SK-N-SH (cell line): ENCODE results near the gene DCAF10. TPM values are rescaled to one million over a fixed set of nuclear protein-coding genes. Genes with fewer than 3 reads are reported as not detected.

ENCODE experiments used
- CTCF ChIA-PET: fragments of 300-600, 350-600 bp; formaldehyde crosslinking; extraction: SDS; loops from one replicate; lab custom pipeline; 2021; lab: Yijun Ruan, JAX
- POLR2A ChIA-PET: fragments of 350-600 bp; sonication (Branson Sonifier 250); formaldehyde crosslinking; extraction: SDS; loops from one replicate; lab custom pipeline; 2020; ENCODE audit warnings: antibody characterized with exemption, inconsistent platforms; lab: Yijun Ruan, JAX
- DNase-seq: peaks from one replicate; pipeline ENCODE4 v3.0.0; 2012
- H2AFZ ChIP-seq: fragments of 200-600 bp; sonication (generic); 2 replicates; pipeline ENCODE4 v1.8.1; 2016; ENCODE audit warnings: antibody characterized with exemption, mild to moderate bottlenecking, low read depth
- H3F3A ChIP-seq: fragments of 200-600 bp; sonication (generic); replicated peaks from 2 replicates; pipeline ENCODE3; 2016; ENCODE audit warnings: antibody characterized with exemption, mild to moderate bottlenecking; ENCODE audit not compliant: insufficient read depth
- H3K27ac ChIP-seq, 2 experiments: fragments of 200-500 bp in 1 of 2; fragments of 200-600 bp in 1 of 2; sonication (Bioruptor generic) in 1 of 2; sonication (generic), shearing (Covaris generic) in 1 of 2; 2 replicates each; pipeline versions ENCODE4 v1.5.1 to v1.6.1; 2014 to 2016; ENCODE audit warnings: low read depth in 2 of 2, inconsistent platforms in 1 of 2, low read length in 1 of 2, mild to moderate bottlenecking in 1 of 2, mixed read lengths in 1 of 2
- H3K27me3 ChIP-seq: fragments of 200-600 bp; sonication (generic), shearing (Covaris generic); 2 replicates; pipeline ENCODE4 v1.6.1; 2016; ENCODE audit warnings: mixed run types; ENCODE audit not compliant: insufficient read depth
- H3K36me3 ChIP-seq, 2 experiments: fragments of 200-500 bp in 1 of 2; fragments of 200-600 bp in 1 of 2; sonication (Bioruptor generic) in 1 of 2; sonication (generic) in 1 of 2; replicated peaks in 1 of 2; 2 replicates each; pipeline versions ENCODE3 to v1.5.1; 2014 to 2016; ENCODE audit warnings: low read length in 1 of 2, mild to moderate bottlenecking in 1 of 2; ENCODE audit not compliant: insufficient read depth in 2 of 2, control insufficient read depth in 1 of 2
- H3K4me1 ChIP-seq, 2 experiments: fragments of 200-500 bp in 1 of 2; fragments of 200-600 bp in 1 of 2; sonication (Bioruptor generic) in 1 of 2; sonication (generic), shearing (Covaris generic) in 1 of 2; 2 replicates each; pipeline versions ENCODE4 v1.5.1 to v1.6.1; 2014 to 2016; ENCODE audit warnings: low read depth in 1 of 2, low read length in 1 of 2, mixed run types in 1 of 2; ENCODE audit not compliant: insufficient read depth in 2 of 2, control insufficient read depth in 1 of 2
- H3K4me2 ChIP-seq: fragments of 200-600 bp; sonication (generic), shearing (Covaris generic); 2 replicates; pipeline ENCODE4 v1.6.1; 2017; ENCODE audit warnings: mixed run types
- H3K4me3 ChIP-seq, 2 experiments: fragments of 200-500 bp in 1 of 2; fragments of 200-600 bp in 1 of 2; sonication (Bioruptor generic) in 1 of 2; sonication (generic), shearing (Covaris generic) in 1 of 2; 2 replicates each; pipeline versions ENCODE4 v1.5.1 to v1.8.1; 2014 to 2016; ENCODE audit warnings: low read depth in 2 of 2, inconsistent platforms in 1 of 2, low read length in 1 of 2, mild to moderate bottlenecking in 1 of 2, mixed read lengths in 1 of 2, moderate library complexity in 1 of 2
- H3K79me2 ChIP-seq: fragments of 200-600 bp; sonication (generic); 2 replicates; pipeline ENCODE4 v1.8.1; 2017; ENCODE audit warnings: mild to moderate bottlenecking; ENCODE audit not compliant: insufficient read depth
- H3K9ac ChIP-seq: fragments of 200-600 bp; sonication (generic); 2 replicates; pipeline ENCODE4 v1.6.1; 2017; ENCODE audit warnings: mixed run types
- H3K9me2 ChIP-seq: fragments of 200-600 bp; sonication (generic); 2 replicates; pipeline ENCODE4 v1.6.1; 2017; ENCODE audit warnings: mixed run types
- H3K9me3 ChIP-seq: fragments of 200-600 bp; sonication (generic); 2 replicates; pipeline ENCODE4 v1.6.1; 2017; ENCODE audit warnings: mixed run types, mild to moderate bottlenecking, moderate library complexity
- H4K20me1 ChIP-seq: fragments of 200-600 bp; sonication (generic); 2 replicates; pipeline ENCODE4 v1.6.1; 2017; ENCODE audit warnings: mild to moderate bottlenecking, mixed run types; ENCODE audit not compliant: insufficient read depth
- CHD2 ChIP-seq: fragments of 150-350 bp; IDR thresholded peaks from 2 replicates; pipeline ENCODE4 v1.6.1; 2018; ENCODE audit warnings: low read length; ENCODE audit not compliant: partially characterized antibody
- ELF1 ChIP-seq: IDR thresholded peaks from 2 replicates; pipeline ENCODE4 v1.4.0; 2012
- FOSL2 ChIP-seq: IDR thresholded peaks from 2 replicates; pipeline ENCODE4 v1.4.0; 2012; ENCODE audit warnings: low read depth, mild to moderate bottlenecking, moderate library complexity, borderline replicate concordance
- FOXM1 ChIP-seq: IDR thresholded peaks from 2 replicates; pipeline ENCODE4 v1.4.0; 2012; ENCODE audit warnings: low read depth, mild to moderate bottlenecking
- GABPA ChIP-seq: IDR thresholded peaks from 2 replicates; pipeline ENCODE4 v1.4.0; 2012; ENCODE audit warnings: low read depth, mild to moderate bottlenecking
- GATA2 ChIP-seq: sonication (generic); formaldehyde crosslinking; IDR thresholded peaks from 2 replicates; pipeline ENCODE4 v1.5.0; 2020; ENCODE audit warnings: mild to moderate bottlenecking, missing genetic modification reagents
- MXI1 ChIP-seq: IDR thresholded peaks from 2 replicates; pipeline ENCODE4 v1.6.1; 2012; ENCODE audit warnings: mild to moderate bottlenecking, low read depth, low read length, improper control_type of control experiment
- POLR2AphosphoS5 ChIP-seq: IDR thresholded peaks from 2 replicates; pipeline ENCODE4 v1.6.1; 2012; ENCODE audit warnings: low read depth, low read length
- RCOR1 ChIP-seq: fragments of 150-350 bp; IDR thresholded peaks from 2 replicates; pipeline ENCODE4 v1.6.1; 2017; ENCODE audit warnings: antibody characterized with exemption, low read length
- REST ChIP-seq: IDR thresholded peaks from 2 replicates; pipeline ENCODE4 v1.6.1; 2012; ENCODE audit warnings: mild to moderate bottlenecking, low read depth, low read length, moderate library complexity
- TCF12 ChIP-seq: IDR thresholded peaks from 2 replicates; pipeline ENCODE4 v1.4.0; 2012
- USF1 ChIP-seq: IDR thresholded peaks from 2 replicates; pipeline ENCODE4 v1.4.0; 2012; ENCODE audit warnings: low read depth, borderline replicate concordance
- WGBS: methylation state at CpG from one replicate; pipeline ENCODE4 v1.1.6; 2017; ENCODE audit warnings: low lambda C conversion rate; 5-methylcytosine and 5-hydroxymethylcytosine counted together
- polyA plus RNA-seq, 3 experiments: library from polyadenylated mRNA; depleted of rRNA; stranded (reverse); fragments of >200 nt; gene quantifications; 2 replicates each; pipeline ENCODE4 v1.2.3, GENCODE V29; 2012
- TF ChIP-seq, protein P1 (sequence below): fragments of 150-350 bp; IDR thresholded peaks from 2 replicates; pipeline ENCODE4 v1.6.1; 2016; ENCODE audit warnings: mild to moderate bottlenecking, low read depth, low read length
- TF ChIP-seq, protein P2 (sequence below): IDR thresholded peaks from 2 replicates; pipeline ENCODE4 v1.4.0; 2012; ENCODE audit warnings: low read depth
- TF ChIP-seq, protein P3 (sequence below): IDR thresholded peaks from 2 replicates; pipeline ENCODE4; 2012
- TF ChIP-seq, protein P4 (sequence below): IDR thresholded peaks from 2 replicates; pipeline ENCODE4 v1.4.0; 2012; ENCODE audit warnings: low read depth, borderline replicate concordance

DCAF10 gene
- polyA plus RNA-seq, 1 of the 3 experiments (the other 2 are of a cell fraction), result 11.8 TPM

DNA sequence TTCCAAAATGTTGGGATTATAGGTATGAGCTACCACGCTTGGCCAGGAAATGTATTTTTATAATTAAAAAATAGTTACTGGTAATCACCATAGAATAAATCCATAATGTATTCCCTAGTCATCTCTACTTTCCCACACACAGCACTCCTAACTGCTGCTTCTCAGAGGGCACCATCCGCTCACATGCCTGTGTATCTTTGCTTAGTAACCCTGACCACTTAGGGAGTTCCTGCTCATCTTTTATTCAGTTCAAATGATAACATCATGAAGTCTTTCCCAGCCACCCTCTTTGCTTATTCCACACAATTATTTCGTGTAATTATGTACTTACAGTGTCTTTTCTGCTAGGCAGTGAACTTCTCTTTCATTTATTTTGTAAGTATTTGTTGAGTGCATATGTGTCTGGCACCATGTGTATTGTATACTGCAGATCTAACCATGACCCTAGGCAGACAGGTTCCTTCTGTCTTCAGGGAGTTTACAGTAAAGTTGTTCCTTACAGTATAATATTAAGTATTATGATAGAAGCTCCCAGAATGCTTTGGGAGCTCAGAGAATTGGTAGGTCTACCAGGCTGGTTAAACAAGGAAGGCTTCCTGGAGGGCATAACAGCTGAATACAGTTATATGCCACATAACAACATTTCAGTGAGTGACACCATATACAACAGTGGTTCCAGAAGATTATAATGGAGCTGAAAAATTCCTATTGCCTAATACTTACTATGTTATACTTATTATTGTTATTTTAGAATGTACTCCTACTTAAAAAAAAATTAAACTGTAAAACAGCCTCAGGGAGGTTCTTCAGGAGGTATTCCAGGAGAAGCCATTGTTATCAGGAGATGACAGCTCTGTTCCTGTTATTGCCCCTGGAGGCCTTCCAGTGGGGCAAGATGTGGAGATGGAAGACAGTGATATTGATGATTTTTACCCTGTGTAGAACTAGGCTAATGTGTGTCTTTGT lies 39.2 kb downstream of the DCAF10 start:
- no peaks in the 10 kb centered on the region for H3K9me3 ChIP-seq
- peaks cover 31% of the 10 kb centered on the region for H3F3A ChIP-seq
- no peak overlapping the region for H3K4me2 ChIP-seq
- TF ChIP-seq TCF12 (no peak), REST (no peak), POLR2AphosphoS5 (no peak), FOSL2 (no peak), USF1 (no peak), ELF1 (no peak), FOXM1 (no peak), CHD2 (no peak), GATA2 (CRISPR knock-in tag) (no peak), MXI1 (no peak), GABPA (no peak), RCOR1 (no peak)
- TF ChIP-seq, protein P1, sequence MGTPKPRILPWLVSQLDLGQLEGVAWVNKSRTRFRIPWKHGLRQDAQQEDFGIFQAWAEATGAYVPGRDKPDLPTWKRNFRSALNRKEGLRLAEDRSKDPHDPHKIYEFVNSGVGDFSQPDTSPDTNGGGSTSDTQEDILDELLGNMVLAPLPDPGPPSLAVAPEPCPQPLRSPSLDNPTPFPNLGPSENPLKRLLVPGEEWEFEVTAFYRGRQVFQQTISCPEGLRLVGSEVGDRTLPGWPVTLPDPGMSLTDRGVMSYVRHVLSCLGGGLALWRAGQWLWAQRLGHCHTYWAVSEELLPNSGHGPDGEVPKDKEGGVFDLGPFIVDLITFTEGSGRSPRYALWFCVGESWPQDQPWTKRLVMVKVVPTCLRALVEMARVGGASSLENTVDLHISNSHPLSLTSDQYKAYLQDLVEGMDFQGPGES, result no peak
- TF ChIP-seq, protein P2, sequence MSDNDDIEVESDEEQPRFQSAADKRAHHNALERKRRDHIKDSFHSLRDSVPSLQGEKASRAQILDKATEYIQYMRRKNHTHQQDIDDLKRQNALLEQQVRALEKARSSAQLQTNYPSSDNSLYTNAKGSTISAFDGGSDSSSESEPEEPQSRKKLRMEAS, result no peak
- TF ChIP-seq, protein P3, sequence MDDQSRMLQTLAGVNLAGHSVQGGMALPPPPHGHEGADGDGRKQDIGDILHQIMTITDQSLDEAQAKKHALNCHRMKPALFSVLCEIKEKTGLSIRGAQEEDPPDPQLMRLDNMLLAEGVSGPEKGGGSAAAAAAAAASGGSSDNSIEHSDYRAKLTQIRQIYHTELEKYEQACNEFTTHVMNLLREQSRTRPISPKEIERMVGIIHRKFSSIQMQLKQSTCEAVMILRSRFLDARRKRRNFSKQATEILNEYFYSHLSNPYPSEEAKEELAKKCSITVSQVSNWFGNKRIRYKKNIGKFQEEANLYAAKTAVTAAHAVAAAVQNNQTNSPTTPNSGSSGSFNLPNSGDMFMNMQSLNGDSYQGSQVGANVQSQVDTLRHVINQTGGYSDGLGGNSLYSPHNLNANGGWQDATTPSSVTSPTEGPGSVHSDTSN, result no peak
- TF ChIP-seq, protein P4, sequence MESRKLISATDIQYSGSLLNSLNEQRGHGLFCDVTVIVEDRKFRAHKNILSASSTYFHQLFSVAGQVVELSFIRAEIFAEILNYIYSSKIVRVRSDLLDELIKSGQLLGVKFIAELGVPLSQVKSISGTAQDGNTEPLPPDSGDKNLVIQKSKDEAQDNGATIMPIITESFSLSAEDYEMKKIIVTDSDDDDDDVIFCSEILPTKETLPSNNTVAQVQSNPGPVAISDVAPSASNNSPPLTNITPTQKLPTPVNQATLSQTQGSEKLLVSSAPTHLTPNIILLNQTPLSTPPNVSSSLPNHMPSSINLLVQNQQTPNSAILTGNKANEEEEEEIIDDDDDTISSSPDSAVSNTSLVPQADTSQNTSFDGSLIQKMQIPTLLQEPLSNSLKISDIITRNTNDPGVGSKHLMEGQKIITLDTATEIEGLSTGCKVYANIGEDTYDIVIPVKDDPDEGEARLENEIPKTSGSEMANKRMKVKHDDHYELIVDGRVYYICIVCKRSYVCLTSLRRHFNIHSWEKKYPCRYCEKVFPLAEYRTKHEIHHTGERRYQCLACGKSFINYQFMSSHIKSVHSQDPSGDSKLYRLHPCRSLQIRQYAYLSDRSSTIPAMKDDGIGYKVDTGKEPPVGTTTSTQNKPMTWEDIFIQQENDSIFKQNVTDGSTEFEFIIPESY, result no peak
- TF ChIP-seq, all 33 proteins: peak for 0
- Histone ChIP-seq H4K20me1 (0 out of 2 replicates have a peak, but pooled peaks cover 6% of the 10 kb centered on the region), H3K79me2 (peaks cover 57% of the 10 kb centered on the region), H3K36me3 (peaks cover 11 to 48% of the 10 kb centered on the region in 2 experiments), H3K27ac (peak overlapping the region in 1 of 2 experiments; percentile 56; a peak in 2 of 4 replicates), H3K9ac (no peak overlapping the region), H3K9me2 (no peaks in the 10 kb centered on the region), H2AFZ (no peak overlapping the region), H3K4me1 (peaks cover 4 to 6% of the 10 kb centered on the region in 2 experiments; a peak in 3 of 4 replicates), H3K27me3 (no peaks in the 10 kb centered on the region), H3K4me3 (no peak overlapping the region)
- peak; percentile 17 for DNase-seq
- ChIA-PET POLR2A (interaction anchor here (0.9 kb wide), 1 partner anchor 90 kb away, joined by 3 read pairs; no protein-coding TSS in a partner anchor), CTCF (interaction anchor here (1.1 to 1.5 kb wide), 3 partner anchors 11 to 19 kb away, joined by 3 read pairs; no protein-coding TSS in a partner anchor)
- WGBS, result 91% methylated on average over 3 of the region's 3 CpGs
